Fibroblast of skin of right quadriceps (primary cell): ENCODE data around the gene KMT2B.

Experiments
- DNase-seq: peaks from one replicate; pipeline ENCODE4 v3.0.0-alpha.2; 2013

Gene KMT2B

DNA sequence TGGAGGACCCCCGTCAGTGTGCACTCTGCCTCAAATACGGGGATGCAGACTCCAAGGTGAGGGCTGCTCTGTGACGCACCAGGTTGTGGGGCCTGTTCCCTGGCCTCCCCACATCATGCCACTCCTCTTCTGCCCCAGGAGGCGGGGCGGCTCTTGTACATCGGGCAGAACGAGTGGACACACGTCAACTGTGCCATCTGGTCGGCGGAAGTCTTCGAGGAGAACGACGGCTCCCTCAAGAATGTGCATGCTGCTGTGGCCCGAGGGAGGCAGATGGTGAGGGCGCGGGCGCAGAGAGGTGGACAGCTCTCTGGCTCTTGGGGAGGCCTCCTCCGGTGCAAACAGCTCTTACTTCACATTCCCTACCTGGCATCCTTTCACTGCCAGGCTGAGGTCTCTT, 11.2 kb downstream of the KMT2B start:
- no peak for DNase-seq

DNA sequence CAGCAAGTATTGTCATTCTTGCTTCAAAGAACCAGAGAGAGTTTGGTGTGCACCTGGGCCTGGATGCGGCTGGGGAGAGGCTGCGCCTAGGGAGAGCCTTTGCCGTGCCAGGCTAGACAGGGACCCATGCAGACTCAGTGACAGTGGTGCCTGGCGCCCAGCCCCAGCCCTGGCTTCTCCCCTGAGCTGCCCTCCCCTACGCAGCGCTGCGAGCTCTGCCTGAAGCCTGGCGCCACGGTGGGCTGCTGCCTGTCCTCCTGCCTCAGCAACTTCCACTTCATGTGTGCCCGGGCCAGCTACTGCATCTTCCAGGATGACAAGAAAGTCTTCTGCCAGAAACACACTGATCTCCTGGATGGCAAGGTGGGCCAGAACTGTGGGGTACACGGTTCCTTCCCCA, 12.0 kb downstream of the KMT2B start:
- no peak for DNase-seq

DNA sequence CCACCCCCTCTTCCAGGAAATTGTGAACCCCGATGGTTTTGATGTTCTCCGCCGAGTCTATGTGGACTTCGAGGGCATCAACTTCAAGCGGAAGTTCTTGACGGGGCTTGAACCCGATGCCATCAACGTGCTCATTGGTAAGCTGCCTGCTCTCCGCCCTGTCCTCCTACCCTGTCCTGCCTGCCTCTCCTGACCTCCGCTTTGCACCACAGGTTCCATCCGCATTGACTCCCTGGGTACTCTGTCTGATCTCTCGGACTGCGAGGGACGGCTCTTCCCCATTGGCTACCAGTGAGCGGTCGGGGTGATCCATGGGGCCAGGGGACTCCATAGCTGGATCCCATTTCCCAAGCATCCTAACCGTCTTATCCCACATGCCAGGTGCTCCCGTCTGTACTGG, 12.5 kb downstream of the KMT2B start:
- DNase-seq, result no peak

DNA sequence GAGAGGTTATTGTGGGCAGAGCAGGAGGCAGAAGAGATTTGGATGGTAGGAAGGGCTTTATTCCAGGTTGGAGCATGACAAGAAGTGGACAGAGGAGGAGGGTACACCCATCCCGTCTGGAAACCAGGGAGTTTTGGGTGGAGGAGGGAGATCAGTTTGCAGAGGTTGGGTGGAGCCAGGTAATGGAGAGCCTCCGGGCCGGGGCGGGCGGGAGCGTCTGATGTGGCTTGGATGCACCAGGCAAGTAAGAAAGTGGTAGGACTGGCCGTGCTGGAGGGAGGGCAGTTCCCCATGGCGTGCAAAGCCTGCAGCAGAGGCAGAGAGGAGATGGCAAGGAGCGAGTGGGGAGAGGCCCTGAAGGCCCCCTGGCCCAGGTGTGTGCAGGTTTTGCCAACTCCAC, 13.6 kb downstream of the KMT2B start:
- DNase-seq, result no peak

DNA sequence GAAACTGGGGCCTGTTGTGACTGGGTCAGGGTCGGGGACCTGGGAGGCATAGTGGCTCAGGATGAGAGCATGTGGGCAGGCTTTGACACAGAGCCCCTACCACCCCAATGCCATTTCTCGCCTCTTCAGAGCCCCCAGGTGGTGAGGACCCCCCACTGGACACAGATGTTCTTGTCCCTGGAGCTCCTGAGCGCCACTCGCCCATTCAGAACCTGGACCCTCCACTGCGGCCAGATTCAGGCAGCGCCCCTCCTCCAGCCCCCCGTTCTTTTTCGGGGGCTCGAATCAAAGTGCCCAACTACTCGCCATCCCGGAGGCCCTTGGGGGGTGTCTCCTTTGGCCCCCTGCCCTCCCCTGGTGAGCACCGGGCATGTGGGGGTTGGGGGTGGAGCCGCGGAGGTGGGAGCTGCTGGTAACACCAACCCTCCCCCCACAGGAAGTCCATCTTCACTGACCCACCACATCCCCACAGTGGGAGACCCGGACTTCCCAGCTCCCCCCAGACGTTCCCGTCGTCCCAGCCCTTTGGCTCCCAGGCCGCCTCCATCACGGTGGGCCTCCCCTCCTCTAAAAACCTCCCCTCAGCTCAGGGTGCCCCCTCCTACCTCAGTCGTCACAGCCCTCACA, 14.1 kb downstream of the KMT2B start:
- DNase-seq, result no peak

DNA sequence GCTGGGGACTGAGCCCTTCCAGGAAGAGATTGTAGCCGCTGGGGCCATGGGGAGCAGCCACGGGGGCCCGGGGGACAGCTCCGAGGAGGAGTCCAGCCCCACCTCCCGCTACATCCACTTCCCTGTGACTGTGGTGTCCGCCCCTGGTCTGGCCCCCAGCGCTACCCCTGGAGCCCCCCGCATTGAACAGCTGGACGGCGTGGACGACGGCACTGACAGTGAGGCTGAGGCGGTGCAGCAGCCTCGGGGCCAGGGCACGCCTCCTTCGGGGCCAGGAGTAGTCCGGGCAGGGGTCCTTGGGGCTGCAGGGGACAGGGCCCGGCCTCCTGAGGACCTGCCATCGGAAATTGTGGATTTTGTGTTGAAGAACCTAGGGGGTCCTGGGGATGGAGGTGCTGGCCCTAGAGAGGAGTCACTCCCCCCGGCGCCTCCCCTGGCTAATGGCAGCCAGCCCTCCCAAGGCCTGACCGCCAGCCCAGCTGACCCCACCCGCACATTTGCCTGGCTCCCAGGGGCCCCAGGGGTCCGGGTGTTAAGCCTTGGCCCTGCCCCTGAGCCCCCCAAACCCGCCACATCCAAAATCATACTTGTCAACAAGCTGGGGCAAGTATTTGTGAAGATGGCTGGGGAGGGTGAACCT, 14.9 kb downstream of the KMT2B start:
- DNase-seq, result no peak

DNA sequence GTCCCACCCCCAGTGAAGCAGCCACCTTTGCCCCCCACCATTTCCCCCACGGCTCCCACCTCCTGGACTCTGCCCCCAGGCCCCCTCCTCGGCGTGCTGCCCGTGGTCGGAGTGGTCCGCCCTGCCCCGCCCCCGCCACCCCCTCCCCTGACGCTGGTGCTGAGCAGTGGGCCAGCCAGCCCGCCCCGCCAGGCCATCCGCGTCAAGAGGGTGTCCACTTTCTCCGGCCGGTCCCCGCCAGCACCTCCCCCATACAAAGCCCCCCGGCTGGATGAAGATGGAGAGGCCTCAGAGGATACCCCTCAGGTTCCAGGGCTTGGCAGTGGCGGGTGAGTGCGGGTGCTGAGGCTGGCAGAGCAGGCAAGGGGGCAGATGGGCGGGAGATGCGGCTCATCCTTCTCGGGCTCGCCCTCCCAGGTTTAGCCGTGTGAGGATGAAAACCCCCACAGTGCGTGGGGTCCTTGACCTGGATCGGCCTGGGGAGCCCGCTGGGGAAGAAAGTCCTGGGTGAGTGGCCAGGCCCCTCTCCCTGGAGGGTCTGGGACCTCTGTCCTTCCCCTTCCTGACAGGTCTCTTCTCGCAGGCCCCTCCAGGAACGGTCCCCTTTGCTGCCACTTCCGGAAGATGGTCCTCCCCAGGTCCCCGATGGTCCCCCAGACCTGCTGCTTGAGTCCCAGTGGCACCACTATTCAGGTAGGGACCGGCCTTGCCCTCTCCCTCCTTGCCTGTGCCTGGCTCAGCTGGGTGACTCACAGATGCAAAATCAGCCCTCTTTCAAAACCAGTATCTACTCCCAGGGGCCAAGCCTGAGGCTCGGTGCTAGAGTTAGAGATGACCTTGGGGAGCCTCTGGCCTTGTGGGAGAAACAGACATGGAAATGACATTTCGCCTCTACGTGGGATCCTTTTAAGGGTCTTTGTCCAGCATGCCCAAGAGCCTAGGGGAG, 15.7 kb downstream of the KMT2B start:
- no peak for DNase-seq

DNA sequence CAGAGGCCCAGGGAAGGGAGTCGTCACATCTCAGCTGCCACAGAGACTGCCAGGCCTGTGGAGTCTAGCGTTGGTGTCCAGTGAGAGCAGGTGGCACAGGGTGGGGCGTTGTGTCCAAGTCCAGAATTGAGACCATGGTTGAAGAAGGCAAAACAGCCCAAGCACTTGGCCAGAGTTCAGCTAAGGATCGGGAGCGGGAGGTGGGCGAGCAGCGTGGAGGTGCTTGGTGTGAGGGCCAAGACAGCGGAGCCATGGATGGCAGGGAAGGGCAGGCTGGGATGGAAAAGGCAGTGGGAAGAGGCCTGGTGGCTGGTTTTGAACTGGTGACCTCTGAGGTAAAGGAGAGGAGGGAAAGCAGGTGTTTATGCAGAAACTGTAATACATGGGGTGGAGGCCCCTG, 16.5 kb downstream of the KMT2B start:
- no peak for DNase-seq

DNA sequence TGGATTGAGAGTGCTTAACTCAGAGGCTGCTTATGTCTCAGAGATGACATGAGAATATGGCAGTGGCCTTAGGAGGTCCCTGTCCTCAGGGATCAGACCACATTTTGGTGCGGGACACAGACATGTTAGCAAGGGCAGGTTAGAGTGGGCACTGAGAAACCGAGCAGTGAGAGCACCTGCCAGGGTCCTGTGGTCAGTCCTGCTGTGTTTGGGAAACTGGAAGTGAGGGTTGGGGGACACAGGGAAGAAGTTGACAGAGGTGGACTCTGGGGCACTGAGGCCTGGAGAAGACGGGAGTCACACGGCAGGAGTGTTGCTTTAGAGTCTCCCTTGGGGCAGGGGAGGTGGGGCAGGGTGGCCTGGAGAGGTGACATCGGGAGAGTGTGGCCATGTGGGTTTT, 17.1 kb downstream of the KMT2B start:
- no peak for DNase-seq

DNA sequence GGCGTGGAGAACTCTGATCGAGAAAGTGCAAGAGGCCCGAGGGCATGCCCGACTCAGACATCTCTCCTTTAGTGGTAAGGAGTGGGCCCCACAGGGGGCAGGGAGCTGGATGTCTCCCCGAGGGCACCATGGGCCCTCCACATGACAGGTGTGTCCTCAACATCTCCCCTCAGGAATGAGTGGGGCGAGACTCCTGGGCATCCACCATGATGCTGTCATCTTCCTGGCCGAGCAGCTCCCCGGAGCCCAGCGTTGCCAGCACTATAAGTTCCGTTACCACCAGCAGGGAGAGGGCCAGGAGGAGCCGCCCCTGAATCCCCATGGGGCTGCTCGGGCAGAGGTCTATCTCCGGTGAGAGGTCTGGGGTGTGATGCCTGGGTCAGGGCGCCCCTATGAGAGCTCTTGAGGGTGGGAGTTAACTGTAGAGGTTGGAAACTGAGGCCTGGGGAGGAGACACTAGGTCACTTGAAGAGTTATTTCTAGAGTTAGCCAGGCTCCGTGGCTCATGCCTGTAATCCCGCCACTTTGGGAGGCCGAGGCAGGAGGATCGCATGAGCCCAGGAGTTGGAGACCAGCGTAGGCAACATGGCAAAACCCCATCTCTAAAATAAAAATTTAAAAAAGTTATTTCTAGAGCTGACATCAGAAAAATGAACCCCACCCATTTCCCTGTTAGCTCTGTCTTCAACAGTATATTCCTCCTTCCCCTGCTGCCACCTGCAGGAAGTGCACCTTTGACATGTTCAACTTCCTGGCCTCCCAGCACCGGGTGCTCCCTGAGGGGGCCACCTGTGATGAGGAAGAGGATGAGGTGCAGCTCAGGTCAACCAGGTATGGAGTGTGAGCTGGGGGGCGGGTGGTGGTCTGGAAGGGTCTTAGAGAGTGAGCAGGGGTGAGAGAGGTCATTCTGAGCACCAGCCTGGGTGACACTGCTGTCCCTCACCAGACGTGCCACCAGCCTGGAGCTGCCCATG, 19.4 kb downstream of the KMT2B start:
- no peak for DNase-seq

DNA sequence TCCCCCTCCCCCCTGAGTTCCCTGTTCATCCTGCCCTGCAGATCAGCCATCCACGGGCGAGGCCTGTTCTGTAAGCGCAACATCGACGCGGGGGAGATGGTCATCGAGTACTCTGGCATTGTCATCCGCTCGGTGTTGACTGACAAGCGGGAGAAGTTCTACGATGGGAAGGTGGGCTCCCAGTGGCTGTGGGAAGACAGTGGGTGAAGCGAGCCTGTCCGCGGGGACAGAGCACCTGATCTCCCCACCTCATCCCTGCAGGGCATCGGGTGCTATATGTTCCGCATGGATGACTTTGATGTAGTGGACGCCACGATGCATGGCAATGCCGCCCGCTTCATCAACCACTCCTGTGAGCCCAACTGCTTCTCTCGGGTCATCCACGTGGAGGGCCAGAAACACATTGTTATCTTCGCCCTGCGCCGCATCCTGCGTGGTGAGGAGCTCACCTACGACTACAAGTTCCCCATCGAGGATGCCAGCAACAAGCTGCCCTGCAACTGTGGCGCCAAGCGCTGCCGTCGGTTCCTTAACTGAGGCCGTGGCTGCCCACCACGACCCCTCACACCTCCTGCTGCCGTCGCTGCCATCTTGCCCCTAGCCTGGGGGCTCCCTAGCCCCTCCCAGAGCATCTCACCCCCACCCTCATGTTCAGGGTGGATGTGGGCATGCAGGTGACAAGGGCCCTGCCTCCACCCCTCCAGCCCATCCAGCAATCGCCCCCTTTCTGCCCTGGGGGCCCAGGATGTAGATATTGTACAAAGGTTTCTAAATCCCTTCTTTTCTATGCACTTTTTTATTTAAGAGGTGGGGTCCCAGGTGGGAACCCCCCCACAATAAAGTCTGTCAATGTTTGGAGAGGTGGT, 20.5 kb downstream of the KMT2B start:
- DNase-seq, result no peak

DNA sequence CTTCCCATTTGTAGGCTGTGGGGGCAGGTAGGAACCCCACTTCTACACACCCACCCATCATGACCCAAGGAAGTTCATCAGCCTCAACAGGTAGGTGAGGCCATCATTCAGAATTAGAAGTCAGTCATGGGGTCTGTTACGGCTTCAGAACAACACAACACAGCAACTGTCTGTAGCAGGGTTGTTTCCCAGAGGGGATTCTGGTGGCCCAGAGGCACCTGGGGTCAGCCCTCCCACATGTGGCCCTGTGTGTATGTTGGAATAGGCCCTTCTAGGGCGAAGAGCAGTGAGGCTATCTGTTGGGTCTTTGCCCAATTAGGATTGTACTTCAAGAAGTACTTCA, 21.1 kb downstream of the KMT2B start:
- DNase-seq, result no peak

DNA sequence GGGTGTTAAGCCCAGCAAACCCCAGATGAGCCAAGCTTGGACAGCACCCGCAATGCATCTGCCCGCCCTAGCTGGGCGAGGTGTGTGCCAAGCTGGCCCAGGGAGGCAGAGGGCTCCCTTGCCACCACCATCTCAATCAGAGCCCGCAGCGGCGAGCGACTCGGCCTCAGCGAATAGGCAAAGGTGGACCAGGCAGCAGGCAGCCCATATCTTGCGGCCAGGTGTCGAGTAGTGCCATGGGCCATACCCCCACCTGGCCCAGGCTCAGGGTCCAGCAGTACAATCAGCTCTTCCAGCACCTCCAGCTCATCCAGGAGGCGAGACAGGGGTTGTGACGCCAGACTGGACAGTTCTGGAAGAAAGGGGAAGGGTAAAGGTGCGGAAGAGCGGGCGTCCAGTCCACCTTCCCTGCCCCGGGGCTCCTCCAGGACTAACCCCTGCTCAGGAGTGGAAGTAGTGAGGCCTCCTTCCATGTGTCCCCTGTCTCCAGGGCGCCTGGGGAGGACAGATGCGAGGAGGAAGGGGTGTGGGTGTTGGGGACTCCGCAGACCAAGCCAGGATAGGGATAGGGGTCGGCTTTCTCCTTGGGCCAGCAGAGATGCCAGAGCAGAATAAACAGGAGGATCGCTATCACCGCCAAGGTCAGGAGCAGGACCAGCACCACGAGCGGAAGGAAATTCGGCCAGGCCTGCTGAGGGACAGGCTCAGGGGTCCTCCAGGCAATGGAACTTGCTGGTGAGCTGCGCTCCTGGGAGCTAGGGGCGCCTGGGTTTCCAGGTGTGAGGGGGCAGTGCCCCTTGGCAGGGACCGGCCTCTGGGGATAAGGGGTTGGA, 21.7 kb downstream of the KMT2B start:
- DNase-seq, result no peak

DNA sequence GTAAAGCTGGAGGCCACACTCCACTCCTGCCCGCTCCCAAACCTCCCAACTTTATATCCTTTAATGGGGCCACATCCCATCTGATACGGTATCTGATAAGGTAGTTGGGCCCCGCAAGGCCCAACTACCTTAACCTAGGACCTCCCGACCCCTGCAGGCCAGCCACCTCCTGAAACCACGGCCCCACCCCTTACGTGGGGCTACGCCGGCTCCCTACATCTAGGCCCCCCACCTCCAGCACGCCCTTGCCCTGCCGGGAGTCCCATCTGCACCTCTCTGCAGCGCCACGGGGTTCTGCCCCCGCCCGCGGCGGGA, 22.3 kb downstream of the KMT2B start:
- DNase-seq, result no peak

DNA sequence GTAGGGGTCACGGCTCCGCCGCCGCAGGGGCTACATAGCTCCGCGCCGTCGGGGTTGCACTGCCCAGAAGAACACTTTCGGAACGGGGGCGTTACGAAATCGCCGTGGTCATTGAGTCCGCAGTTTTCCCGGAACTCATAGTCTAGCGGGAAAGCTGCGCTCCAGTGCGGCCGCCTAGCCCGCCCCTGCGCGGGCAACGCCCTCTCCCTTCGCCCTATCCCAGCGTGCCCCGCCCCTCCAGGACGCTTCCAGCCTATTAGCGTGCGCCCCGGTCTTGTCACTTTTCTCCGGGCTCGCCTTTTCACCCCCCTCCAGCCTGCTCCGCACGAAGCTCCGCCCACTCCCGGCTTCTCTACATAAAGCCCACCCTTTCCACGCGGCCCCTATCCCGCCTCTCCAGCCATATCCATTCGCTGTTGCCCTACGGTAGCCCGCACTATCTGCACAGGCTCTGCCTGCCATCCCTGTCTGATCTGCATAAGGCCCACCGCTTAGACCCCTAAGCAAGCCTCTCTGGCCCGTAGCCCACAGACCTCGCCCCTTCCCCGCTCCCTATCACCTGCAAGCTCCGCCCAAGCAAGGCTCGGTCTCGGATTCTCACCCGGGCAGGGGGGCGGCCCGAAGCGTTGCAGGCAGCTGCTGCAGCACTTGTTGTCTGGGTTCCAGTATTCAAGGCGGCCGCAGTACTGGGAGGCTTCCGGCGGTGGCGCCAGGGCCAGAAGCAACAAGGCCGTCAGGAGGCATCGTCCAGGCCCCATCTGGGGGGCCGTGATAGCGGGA, 22.8 kb downstream of the KMT2B start:
- peak; percentile 95 for DNase-seq

DNA sequence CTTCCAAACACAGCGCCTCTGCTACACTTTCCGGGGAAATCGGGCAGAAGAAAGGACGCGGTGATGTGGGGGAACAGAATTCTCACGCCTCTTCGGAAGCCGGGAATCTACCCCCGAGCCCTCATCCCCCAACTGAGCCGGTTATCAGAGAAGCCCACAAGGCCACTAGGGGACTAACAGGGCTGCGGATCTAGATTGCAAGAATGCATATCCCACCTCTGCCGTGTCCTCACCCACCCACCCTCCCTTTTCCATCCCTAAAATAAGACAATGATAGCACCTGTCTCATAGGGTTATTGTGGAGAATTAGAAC, 23.4 kb downstream of the KMT2B start:
- DNase-seq, result no peak

DNA sequence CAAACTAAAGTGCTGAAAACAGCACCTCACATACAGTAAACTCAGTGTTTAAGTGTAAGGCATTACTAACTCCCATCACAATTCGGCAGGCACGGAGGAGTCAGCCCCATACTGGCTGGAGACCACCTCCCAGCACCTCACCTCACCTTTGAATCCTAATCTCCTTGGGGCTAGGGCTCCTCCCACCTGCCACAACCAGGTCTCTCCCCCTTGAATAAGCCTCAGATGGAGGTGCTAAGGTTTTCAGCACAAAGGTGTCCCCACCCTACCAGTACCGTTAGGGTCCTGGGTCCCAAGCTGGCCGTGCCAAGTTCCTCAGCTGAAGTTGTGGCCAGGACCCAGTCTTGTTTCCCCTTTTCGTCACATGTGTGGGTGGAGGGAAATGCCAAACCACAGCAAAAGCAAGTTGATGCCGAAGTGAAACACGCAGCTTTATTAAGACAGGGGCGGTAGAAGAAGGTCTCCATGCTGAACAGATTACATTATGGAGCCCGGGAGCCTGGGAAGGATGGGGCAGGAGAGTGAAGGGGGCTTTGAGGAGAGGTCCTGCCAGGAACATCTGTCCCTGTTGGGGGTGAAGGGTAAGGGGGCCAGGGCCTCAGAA, 24.4 kb downstream of the KMT2B start, which contains the start of gene IGFLR1:
Gene IGFLR1, minus strand, starts transcription at position 332 of the 604 bp plus-strand sequence. CDS start 1,272 bp downstream, outside the sequence.
- DNase-seq, result no peak

DNA sequence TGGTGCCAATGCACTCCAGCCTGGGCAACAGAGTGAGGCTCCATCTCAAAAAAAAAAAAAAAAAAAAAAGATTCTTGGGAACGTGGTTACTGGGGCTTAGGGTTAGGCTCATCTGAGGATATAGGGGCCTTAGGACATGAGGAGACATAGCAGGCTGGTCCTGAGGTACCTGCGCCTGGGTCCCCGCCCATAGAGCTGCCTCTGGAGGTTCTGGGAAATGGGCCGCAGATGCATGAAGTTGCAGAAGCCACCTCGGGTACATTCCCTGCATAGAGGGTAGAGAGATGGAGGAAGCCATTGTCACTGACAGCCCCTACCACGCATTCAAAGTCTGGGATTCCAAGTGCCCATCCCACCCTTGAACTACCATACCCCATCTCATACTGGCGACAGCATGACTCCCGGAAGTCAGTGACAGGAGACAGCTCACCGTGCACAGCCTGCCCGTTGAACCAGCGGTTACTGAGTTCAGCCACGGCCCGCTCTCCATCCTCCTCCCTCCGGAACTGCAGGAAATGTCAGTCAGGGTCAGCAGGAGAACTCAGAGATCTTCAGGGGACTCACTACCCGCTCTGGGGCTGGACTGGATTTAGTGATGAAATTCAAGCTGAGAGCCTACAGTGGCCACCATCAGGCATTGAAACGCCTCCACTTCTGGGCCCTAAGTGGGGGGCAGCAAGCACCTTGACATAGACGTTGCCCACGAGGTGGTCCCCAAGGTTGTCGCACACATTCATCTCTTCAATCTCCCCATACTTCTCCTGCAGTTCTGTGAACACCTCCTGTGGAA, 26.0 kb downstream of the KMT2B start:
- no peak for DNase-seq
